ENCODE results near the gene TRIAP1. TPM values are rescaled to one million over a fixed set of nuclear protein-coding genes. Genes with fewer than 3 reads are reported as not detected.

Gene TRIAP1
- total RNA-seq, 1 experiment from 2014 or later = 50.2 TPM

- Mint-ChIP-seq H3K36me3 (ENCODE audit: insufficient read depth, unreplicated experiment) (peaks cover 91% of the 10 kb centered on the region), H3K4me3 (ENCODE audit: unreplicated experiment) (no peak overlapping the region), H3K27ac (ENCODE audit: low read depth, unreplicated experiment) (no peak overlapping the region), H3K9me3 (ENCODE audit: unreplicated experiment) (no peaks in the 10 kb centered on the region), H3K4me1 (ENCODE audit: insufficient read depth, unreplicated experiment) (peaks cover 12% of the 10 kb centered on the region), H3K27me3 (ENCODE audit: insufficient read depth, unreplicated experiment) (no peaks in the 10 kb centered on the region)
- intact Hi-C loops (cut with micrococcal nuclease) = no loop called here
- CTCF ChIA-PET = interaction anchor here (1.2 to 1.6 kb wide), 2 partner anchors 10 to 129 kb away, joined by 3 to 5 read pairs; no protein-coding TSS in a partner anchor
- no peak for TF ChIP-seq CTCF (IDR thresholded peaks at IDR 0.05; ENCODE audit: unreplicated experiment)
- no peak for DNase-seq (ENCODE audit: unreplicated experiment)
- POLR2A ChIA-PET = interaction anchor here (1.8 kb wide), 1 partner anchor 15 kb away, joined by 8 read pairs; no protein-coding TSS in a partner anchor
- TSS peak; percentile 2 for BruUV-seq (replicated peaks)
Measured at GRCh38 chr12:120462099-120462640, 16.0 kb upstream of the TRIAP1 start.

GRCh38 chr12:120460157-120460556, 14.0 kb upstream of the TRIAP1 start:
- intact Hi-C loops (cut with micrococcal nuclease) = no loop called here

DNA sequence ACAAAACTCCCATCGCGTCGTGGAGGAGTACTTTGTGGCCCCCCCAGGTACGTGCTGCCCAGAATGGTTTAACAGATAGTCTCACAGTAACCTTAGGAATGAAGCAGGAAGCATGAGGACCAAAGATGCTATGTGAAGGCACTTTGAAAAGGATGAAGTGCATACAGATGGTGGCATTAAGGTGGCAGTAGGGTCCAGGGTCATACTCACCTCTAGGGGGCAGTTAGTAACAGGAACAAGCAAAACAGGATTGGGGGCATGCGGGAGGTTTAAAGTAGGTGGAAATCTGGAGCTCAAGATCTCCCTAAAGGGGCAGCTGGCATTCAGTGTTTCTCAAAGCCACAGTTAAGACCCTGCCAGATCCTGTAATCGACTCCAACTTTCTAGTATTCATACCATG, 10.9 kb upstream of the TRIAP1 start:
- BruUV-seq (replicated peaks) = no TSS peak
- H3K36me3 Mint-ChIP-seq (ENCODE audit: insufficient read depth, unreplicated experiment) = peaks cover 86% of the 10 kb centered on the region
- peak; percentile 15 for TF ChIP-seq CTCF (IDR thresholded peaks at IDR 0.05; ENCODE audit: unreplicated experiment)
- no peak for DNase-seq (ENCODE audit: unreplicated experiment)
- H3K4me3 Mint-ChIP-seq (ENCODE audit: unreplicated experiment) = no peak overlapping the region
- H3K27me3 Mint-ChIP-seq (ENCODE audit: insufficient read depth, unreplicated experiment) = no peaks in the 10 kb centered on the region
- ChIA-PET POLR2A (interaction anchor here (0.7 to 1.7 kb wide), 4 partner anchors 9 to 18 kb away, joined by 3 to 5 read pairs (median 4); no protein-coding TSS in a partner anchor), CTCF (interaction anchor here (0.6 to 5.8 kb wide), 6 partner anchors 10 to 130 kb away, joined by 3 to 42 read pairs (median 4); partner anchors contain the start of genes PLA2G1B and SRSF9)
- intact Hi-C loops (cut with micrococcal nuclease) = no loop called here
- H3K27ac Mint-ChIP-seq (ENCODE audit: low read depth, unreplicated experiment) = no peak overlapping the region
- H3K4me1 Mint-ChIP-seq (ENCODE audit: insufficient read depth, unreplicated experiment) = no peaks in the 10 kb centered on the region
- no peaks in the 10 kb centered on the region for H3K9me3 Mint-ChIP-seq (ENCODE audit: unreplicated experiment)

More at GRCh38 chr12:120460157-120460556, 14.0 kb upstream of the TRIAP1 start:
- ChIA-PET CTCF (interaction anchor here (1.5 kb wide), 1 partner anchor 10 kb away, joined by 4 read pairs; no protein-coding TSS in a partner anchor), POLR2A (interaction anchor here (0.8 to 1.2 kb wide), 3 partner anchors 8 to 16 kb away, joined by 3 to 5 read pairs (median 3); no protein-coding TSS in a partner anchor)
- Mint-ChIP-seq H3K36me3 (ENCODE audit: insufficient read depth, unreplicated experiment) (peaks cover 89% of the 10 kb centered on the region), H3K27ac (ENCODE audit: low read depth, unreplicated experiment) (no peak overlapping the region), H3K9me3 (ENCODE audit: unreplicated experiment) (no peaks in the 10 kb centered on the region), H3K27me3 (ENCODE audit: insufficient read depth, unreplicated experiment) (no peaks in the 10 kb centered on the region), H3K4me3 (ENCODE audit: unreplicated experiment) (no peak overlapping the region), H3K4me1 (ENCODE audit: insufficient read depth, unreplicated experiment) (no peaks in the 10 kb centered on the region)
- no peak for DNase-seq (ENCODE audit: unreplicated experiment)
- no peak for TF ChIP-seq CTCF (IDR thresholded peaks at IDR 0.05; ENCODE audit: unreplicated experiment)
- no TSS peak for BruUV-seq (replicated peaks)

GRCh38 chr12:120455302-120455701, 9.1 kb upstream of the TRIAP1 start:
- CTCF ChIA-PET = interaction anchor here (0.6 to 5.8 kb wide), 4 partner anchors 12 to 37 kb away, joined by 3 to 42 read pairs (median 4); partner anchors contain the start of gene SRSF9
- no TSS peak for BruUV-seq (replicated peaks)
- Mint-ChIP-seq H3K4me3 (ENCODE audit: unreplicated experiment) (no peak overlapping the region), H3K9me3 (ENCODE audit: unreplicated experiment) (no peaks in the 10 kb centered on the region), H3K27me3 (ENCODE audit: insufficient read depth, unreplicated experiment) (no peaks in the 10 kb centered on the region), H3K27ac (ENCODE audit: low read depth, unreplicated experiment) (no peak overlapping the region), H3K4me1 (ENCODE audit: insufficient read depth, unreplicated experiment) (no peaks in the 10 kb centered on the region), H3K36me3 (ENCODE audit: insufficient read depth, unreplicated experiment) (peaks cover 78% of the 10 kb centered on the region)
- TF ChIP-seq CTCF (IDR thresholded peaks at IDR 0.05; ENCODE audit: unreplicated experiment) = no peak
- no peak for DNase-seq (ENCODE audit: unreplicated experiment)
- intact Hi-C loops (cut with micrococcal nuclease) = no loop called here
- POLR2A ChIA-PET = no interaction called here

Data from MCF 10A (cell line).